Stimulated activated CD4-positive, alpha-beta T cell treated with anti-CD3 and anti-CD28 coated beads, TNF-alpha, amount 100 ng/mL, for 24 hours (primary cell): ENCODE data around the gene FAF2.
"Not testable (repeated sequence)": the region's sequence is repeated elsewhere in the genome, so short reads cannot be mapped to it uniquely, and the experiment has no call there.

ENCODE experiments used
- DNase-seq, 3 experiments: peaks; one replicate each; pipeline ENCODE4 v3.0.0-alpha.2; 2020; ENCODE audit warnings: low read depth in 3 of 3

FAF2 gene

DNA sequence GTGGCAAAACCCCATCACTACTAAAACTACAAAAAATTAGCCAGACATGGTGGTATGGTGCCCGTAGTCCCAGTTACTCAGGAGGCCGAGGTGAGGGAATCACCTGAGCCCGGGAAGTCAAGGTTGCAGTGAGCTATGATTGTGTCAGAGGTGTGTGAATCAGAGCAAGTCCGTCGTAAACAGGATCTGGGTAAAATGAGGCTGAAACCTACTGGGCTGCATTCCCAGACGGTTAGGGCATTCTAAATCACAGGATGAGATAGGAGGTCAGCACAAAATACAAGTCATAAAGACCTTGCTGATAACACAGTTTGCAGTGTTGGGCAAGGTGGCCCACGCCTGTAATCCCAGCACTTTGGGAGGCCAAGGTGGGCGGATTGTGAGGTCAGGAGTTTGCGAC, 29.9 kb upstream of the FAF2 start:
- DNase-seq, result no peak

DNA sequence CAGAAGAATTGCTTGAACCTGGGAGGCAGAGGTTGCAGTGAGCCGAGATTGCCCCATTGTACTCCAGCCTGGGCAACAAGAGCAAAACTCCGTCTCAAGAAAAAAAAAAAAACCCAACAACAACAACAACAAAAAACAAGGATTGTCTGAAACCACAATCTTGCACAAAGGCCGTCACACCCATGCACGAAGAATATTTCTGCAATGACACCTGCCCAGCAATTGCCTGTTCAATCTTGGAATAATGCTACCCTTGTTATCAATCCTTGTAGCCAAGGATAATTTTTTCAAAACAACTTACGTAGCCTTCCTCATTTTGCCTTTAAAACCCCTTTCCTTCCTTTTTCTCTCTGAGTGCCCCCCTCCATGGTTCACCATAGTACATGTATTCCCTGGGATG, 28.1 kb upstream of the FAF2 start:
- no peak for DNase-seq

DNA sequence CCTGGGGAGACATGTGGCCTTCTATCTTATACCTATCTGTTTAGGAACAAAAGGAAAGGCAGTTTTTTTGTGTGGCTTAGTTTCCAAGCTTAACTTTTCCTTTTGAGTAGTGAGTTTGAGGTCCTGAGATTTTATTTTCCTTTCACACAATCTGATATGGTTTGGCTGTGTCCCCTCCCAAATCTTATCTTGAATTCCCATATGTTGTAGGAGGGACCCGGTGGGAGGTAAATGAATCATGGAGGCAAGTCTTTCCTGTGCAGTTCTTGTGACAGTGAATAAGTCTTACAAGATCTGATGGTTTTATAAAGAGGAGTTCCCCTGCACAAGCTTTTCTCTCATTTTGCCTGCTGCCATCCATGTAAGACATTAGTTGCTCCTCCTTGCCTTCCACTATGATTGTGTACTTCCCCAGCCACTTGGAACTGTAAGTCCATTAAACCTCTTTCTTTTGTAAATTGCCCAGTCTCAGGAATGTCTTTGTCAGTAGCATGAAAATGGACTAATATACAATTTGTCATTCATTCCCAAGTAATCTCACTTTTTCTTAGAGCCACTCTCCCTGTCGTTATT, 27.1 kb upstream of the FAF2 start:
- DNase-seq, result no peak

DNA sequence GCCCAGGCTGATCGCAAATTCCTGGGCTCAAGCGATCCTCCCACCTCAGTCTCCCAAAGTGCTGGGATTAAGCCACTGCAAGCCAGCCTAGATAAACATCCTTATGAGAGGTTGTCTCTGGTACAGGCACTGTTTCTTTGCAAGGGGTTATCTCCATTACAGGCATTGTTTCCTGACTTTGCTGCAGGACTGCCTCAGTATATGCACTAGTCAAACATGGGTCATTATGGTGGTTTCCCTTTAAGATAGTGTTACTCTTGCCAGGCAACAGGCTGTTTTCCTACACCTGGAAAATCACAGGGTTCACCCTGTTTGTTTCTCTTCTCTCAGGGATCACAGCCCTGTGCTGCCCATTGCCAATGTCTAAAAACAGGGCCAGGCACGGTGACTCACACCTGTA, 24.0 kb upstream of the FAF2 start:
- DNase-seq, result no peak

DNA sequence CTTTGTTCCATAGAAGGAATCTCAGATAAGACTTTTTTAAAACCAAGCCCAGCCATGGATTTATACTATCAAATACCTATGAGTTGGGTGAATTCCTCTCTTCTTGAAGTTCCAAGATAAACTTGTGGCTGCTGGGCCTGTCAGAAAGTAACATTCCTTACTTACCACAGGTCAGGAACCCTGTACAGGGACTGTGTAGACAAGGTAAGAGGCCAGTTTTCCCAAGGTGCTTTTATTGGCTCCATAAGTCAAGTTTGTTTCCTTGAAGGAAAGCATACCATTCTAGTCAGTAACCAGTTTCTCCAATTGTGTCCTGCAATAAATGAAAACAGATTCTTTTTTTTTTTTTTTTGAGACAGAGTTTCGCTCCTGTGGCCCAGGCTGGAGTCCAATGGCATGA, 23.0 kb upstream of the FAF2 start:
- DNase-seq, result no peak

DNA sequence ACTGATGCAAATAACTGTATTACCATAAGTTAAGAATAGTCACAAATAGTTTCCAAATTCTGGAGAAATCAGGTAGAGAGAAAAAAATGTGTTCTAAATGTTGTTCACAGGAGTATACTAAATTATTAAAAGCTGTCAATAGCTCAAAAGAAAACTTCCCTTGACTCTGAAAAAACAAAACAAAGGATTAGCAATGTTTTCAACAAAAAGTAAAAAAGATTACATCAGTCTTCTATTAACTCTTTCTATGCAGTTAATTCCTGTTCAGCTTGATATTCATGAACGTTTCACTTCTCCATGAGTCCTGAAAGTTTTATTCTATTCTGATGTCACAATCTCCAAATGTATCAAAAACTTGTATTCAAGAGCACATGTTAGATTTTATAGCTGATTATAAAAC, 22.4 kb upstream of the FAF2 start:
- no peak for DNase-seq

DNA sequence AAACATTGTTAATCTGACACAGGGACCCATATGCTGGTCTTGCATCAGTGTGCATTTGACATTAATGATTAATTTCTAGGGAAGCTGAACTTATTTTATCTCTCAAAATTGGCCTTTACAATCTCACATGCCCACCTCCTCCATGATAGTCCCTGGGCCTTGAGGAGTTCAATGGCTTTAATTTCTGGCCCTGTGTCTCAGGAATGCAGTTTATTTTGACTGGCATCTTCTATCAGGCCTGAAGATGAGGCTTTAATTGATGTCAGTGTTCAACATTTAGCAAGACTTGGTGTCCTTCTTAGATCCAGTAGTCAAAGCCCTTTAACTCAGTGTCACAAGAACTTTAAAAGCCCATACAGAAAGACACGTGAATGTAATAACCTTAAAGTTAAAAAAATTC, 21.3 kb upstream of the FAF2 start:
- DNase-seq, result no peak

DNA sequence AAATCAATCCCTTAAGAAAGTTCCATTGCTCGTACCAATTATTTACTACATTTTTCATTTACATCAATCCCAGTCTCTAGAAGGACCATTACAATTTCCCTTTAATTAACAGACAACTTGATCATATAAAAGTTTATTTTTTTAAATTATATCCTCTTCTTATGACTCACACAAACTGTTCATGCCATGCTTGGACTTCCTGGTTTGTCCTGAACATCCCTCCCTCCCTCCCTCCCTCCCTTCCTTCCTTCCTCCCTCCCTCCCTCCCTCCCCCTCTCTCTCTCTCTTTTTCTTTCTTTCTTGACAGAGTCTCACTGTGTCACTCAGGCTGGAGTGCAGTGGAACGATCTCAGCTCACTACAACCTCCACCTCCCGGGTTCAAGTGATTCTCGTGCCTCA, 20.2 kb upstream of the FAF2 start:
- DNase-seq, result no peak

DNA sequence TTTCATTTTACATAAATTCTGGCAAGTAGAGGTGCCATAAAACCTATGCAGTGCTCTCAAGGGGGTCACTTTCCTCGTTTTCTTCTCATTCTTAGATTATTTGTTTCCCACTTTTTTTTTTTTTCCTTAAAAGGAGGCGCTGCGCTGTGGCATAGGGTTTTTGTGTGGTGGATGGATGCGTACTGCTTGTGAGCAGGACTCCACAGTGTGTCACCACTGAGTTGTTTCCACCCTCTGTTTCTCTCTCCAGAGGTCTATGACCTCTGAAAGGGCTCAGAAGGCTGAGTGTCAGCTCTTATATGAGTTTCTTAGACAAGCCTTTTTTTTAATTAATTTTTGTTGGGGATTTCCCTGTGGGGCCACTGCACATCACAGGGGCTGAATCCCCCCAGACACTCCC, 18.2 kb upstream of the FAF2 start:
- no peak for DNase-seq

DNA sequence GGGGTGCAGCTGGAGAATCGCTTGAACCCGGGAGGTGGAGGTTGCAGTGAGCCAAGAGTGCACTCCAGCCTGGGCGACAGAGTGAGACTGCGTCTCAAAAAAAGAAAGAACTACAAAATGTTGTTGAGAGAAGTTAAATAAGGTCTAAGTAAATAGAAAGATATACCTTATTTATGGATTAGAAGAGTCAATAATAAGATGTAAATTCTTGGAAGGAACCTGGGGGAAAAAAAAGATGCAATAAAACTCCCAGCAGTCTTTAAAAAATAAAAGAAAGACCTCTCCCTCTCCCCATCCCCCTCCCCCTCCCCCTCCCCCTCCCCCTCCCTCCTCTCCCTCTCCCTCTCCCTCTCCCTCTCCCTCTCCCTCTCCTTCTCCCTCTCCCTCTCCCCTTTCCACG, 15.5 kb upstream of the FAF2 start:
- no peak for DNase-seq

DNA sequence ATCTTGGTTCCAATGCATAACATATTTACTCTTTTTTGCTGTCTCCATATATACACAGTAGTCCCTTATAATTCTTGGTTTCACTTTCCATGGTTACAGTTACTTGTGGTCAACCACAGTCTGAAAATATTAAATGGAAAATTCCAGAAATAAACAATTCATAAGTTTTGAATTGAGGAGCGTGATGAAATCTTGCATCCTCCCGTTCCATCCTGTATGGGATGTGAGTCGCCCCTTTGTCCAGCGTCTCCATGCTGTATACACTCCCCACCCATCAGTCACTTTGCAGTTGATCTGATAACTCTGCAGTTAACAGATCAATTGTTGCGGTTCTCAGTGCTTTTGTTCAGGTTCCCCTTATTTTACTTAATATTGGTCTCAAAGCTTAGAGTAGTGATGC, 11.5 kb upstream of the FAF2 start:
- no peak for DNase-seq

DNA sequence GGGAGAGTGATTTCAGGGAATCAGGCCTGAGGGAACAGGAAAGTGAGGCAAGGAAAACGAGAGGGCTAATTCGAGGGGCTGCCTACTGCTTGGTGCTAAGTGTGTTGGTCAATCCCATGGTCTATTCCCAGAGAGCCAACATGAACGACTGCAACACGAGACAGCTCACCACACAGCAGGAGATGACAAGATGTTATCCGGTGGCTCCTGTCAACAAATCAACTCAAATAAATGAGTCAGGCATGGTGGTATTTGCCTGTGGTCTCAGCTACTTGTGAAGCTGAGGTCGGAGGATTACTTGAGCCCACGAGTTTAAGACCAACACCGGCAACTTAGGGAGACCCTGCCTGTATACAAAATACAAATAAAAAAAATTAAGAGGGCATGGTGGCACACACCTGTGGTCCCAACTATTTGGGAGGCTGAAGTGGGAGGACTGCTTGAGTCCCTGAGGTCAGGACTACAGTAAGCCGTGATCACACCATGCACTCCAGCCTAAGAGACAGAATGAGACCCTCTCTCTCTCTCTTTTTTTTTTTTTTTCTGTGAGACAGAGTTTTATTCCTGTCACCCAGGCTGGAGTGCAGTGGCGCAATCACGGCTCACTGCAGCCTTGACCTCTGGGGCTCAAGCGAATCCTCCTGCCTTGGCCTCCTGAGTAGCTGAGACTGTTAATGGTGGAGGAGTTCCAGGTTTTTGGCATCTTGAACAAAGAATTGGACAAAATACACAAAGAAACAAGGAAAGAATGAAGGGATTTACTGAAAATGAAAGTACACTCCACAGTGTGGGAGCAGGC, 9.0 kb upstream of the FAF2 start:
- DNase-seq, result no peak

DNA sequence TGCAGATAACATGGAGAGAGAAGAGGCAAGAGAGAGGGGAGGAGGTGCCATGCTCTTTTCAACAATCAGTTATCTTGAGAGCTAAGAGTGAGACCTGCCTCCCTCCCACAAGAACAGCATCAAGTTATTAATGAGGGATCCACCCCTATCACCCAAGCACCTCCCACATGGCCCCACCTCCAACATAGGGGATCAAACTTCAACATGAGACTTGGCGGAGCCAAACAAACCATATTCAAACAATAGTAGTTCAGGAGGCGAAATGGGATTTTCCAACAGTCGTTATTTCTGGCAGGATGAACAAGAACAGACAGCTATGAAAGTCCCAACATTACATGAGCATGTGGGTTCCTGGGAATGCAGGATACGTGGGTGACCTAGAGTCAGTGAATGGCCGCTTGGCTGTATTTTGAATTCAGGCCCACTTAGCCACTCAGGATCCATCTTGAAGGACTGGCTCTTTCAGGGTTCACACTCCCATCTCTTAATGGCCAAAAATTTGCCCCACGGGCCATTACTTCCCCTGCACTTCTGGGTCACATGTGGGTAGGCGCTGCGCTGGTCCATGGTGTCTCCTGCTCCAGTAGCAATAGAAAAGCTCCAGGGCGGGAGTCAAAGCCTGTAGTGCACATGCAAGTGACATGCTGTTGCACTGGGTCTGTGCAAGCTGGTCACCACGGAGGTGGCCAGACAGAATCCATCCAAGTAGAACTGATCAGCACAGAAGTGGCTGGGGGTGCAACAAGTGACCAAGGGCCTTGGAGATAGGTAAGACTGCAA, 7.1 kb upstream of the FAF2 start:
- DNase-seq, result no peak

DNA sequence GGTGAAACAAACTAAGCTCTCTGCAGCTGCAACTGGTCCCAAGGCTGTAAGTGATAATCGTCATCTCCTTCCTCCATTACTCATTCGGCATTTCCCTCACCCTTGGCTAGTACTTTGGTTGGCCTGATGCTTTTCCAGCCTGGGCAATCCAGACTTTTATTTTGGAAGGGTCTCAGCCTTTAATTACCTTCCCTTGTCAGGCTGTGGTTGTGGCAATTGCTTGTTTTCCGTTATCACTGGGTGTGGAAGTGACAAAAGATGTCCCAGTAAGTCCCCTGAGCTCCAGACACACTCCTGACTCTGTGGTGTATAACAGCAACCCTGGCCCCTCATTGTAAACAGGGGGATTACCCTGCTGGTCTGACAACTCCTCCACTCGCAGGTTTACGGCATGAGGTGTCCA, 6.3 kb upstream of the FAF2 start:
- no peak for DNase-seq

DNA sequence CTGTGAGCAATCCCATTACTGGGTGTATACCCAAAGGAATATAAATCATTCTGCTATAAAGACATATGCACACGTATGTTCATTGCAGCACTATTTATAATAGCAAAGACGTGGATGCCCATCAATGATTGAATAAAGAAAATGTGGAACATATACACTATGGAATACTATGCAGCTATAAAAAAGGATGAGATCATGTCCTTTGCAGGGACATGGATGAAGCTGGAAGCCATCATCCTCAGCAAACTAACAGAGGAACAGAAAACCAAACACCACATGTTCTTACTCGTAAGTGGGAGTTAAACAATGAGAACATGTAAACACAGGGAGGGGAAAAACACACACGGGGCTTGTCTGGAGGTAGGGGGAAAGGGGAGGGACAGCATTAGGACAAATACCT, 5.3 kb upstream of the FAF2 start:
- not testable (repeated sequence) for DNase-seq

DNA sequence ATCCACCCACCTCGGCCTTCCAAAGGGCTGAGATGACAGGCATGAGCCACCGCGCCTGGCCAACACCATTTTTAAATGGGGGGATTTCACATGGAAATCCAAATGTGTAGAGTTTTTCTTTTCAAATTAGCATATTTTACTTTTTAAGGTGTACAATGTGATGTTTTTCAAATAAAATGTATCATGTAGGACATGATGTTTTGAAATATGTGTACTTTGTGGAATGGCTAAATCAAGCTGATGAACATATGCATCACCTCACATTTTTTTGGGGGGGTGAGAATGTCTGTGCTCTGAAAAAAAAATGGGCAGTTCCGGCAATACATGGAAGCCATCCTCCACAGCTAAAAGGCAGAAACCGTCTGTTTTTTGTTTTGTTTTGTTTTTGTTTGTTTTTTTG, 3.4 kb upstream of the FAF2 start:
- no peak for DNase-seq

DNA sequence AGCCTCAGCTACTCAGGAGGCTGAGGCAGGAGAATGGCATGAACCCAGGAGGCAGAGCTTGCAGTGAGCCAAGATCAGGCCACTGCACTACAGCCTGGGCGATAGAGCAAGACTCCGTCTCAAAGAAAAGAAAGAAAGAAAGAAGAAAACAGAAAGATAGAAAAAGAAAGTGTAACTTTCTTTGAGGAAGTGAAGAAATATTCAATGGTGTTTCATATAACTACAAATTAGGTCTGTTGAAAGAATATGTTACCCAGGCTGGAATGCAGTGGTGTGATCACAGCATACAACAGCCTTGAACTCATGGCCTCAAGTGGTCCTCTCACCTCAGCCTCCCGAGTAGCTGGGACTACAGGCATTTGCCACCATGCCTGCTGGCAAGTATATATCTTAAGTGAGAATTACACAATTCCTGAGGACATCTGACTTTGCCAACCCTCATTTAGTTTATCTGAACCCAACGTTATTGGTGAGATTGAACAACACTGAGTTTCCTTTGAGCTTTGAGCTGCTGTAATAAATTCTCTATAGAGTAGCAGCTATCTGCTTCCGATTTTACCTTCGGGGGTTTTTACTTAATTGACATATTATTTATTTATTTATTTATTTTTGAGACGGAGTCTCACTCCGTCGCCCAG, 2.0 kb upstream of the FAF2 start:
- no peak for DNase-seq

DNA sequence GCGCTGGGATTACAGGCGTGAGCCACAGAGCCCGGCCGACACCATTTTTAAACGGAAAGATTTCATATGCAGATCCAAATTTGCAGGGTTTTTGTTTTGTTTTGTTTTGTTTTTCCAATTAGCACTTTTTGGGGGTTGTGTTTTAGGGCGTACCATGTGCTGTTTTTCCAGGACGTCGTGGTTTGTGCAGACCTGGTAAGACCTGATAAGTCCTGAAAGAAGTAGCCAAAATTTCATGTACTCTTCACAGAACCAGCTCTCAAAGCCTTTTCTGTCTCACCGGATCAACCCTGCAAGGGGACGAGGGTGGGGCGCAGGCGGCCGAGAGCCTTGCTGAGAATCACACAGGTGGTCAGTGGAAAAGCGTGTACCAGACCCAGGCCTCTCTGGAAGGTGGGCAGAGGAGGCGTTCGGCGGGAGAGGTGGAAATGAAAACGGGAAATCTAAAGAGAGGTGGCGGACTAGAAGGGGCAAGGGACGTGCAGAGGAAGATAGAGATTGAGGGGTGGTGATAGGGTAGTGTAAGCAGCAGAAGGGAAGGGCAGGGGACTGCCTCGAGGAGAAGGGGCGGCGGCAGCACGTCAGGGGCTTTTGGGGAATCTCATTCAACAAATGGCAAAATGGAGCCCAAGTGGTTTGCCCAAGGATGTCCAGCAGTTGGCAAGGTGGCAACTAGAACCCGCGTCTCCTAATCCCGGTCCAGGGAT, 1.1 kb upstream of the FAF2 start:
- DNase-seq, result peak in 1 of 3 experiments; percentile 4

DNA sequence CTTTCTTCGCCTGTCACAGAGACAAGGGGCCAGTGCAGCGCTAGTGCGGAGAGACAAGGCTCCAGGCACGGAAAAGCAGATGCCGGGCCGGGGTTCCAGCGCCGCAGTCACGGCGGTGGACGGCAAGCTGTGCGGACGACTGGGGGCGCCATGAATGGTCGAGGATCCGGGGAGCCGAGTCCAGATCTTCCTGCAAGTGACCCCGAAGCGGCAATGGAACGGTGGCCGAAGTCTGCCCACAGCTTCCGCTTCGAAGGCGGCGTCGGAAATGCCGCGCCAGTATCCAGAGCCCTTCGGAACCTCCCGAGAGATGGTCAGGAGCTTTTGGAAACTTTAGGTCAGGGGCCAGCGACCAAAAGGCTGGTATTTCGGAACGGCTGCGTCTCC, 601 bp upstream of the FAF2 start:
- DNase-seq, result no peak

DNA sequence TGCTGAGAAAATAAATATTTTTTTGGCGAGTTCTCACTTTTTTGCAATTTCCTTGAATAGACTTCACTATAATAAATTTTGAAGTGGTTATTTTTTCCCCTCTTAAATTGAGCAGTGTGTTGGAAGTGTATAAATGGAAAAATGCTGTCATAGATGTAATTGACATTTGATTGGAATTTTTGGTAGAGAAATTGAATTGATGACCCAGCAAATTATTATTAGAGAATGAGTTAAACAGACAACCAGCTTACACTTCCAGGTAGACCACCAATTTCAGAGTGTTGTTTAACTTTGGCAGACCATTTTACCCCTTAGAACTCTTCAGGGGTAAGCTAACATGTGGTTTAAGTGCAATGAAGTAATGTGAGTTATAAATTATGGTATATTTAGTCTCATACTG, 1.9 kb downstream of the FAF2 start:
- no peak for DNase-seq

DNA sequence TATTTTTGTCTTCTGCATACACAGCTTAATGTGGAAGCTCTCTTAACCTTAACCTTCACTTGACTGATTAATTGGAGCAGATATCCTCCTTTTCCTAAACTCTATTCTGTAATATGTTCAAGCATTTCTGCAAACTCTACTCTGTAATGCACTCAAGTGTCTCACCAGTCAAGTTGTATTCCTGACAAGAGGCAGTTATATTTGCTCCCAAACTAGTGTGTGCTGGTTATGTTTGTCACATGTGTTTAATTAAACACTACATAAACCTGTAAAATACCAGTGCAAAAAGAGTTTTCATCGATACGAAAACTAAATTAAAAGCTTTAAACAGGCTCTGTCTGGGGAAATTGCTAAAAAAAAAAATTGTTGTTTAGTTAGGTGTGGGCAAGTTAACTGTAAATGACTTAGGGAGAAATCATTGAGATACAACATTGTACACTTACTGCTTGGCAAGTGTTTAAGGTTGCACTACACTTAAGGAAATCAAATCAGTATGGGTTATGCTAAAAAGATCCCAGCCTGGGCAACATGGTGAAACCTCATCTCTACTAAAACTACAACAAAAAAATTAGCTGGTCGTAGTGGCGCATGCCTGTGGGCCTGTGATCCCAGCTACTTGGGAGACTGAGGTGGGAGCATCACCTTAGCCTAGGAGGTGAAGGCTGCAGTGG, 6.7 kb downstream of the FAF2 start:
- DNase-seq, result no peak
